ENCODE results near the gene WFDC9. TPM values are rescaled to one million over a fixed set of nuclear protein-coding genes. Genes with fewer than 3 reads are reported as not detected.
"Not testable (repeated sequence)": the region's sequence is repeated elsewhere in the genome, so short reads cannot be mapped to it uniquely, and the experiment has no call there.

Gene WFDC9
- total and polyA plus RNA-seq, 8 donors = not detected

DNA sequence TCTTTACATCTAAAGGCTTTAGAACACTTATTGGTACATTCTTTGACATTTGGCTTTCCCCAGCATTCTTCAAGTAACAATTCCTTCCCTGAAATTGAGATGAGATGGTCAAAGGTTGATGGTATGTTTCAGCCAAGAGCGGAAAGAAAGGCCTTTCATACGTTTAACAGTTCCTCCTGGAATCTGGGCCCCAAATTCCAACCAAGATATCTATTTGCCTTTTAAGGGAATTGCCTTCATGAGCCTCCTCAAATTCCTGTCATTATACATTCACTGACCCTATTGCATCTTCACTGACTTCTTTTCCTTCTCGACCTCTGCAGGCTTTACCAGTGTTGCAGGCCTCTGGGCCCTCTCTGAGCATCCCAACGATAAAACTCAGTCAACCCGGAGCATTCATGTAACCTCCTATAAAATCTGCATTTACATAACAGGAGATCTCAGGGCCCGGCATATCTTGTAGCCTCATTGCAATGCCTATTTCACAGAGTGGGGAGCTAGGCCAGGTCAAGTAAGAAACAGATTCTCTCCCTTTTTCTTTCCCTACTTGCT, 18.3 kb upstream of the WFDC9 start:
- intact Hi-C loops (cut with DNase I) = no loop called here
- H3K9me3 ChIP-seq = no peaks in the 10 kb centered on the region
- no peaks in the 10 kb centered on the region for H3K36me3 ChIP-seq
- DNase-seq (no peak), ATAC-seq (no peak)
- no peaks in the 10 kb centered on the region for H3K4me1 ChIP-seq
- H3K4me3 ChIP-seq = no peak overlapping the region
- TF ChIP-seq CTCF (IDR thresholded peaks at IDR 0.05) = no peak
- no peaks in the 10 kb centered on the region for H3K27me3 ChIP-seq
- H3K27ac ChIP-seq = no peak overlapping the region

DNA sequence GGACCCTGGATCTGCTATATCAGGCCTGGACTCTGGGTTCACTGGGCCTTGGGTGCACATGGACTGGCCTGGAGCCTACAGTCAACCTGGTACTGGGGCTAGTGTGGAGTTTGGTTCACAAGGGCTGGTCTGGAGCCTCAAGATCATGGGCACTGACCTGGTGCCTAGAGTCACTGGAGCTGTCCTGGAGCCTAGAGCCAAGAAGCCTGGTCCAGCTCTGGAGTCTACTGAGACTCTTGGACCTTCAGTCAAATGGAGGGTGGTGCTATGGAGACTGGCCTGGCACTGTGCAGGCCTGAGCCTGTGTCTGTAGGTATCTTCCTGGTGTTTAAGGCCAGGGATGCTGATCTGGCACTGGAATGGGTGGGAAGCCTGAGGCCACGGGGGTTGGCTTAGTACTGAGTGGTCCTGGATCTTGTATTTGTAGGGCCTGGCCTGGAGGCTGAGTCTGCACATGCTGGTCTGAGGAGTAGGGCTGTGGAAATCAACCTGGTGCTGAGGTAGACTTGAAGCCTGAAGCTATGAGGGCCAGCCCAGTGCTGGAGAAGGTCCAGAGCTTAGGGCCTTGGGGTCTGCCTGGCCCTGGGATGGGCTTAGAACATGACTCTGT, 16.5 kb upstream of the WFDC9 start:
- Histone ChIP-seq H3K27me3 (no peaks in the 10 kb centered on the region), H3K9me3 (no peaks in the 10 kb centered on the region), H3K27ac (no peak overlapping the region), H3K36me3 (no peaks in the 10 kb centered on the region), H3K4me3 (no peak overlapping the region), H3K4me1 (no peaks in the 10 kb centered on the region)
- no peak for DNase-seq
- ATAC-seq = no peak
- intact Hi-C loops (cut with DNase I) = no loop called here
- TF ChIP-seq CTCF (IDR thresholded peaks at IDR 0.05) = no peak

GRCh38 chr20:45646875-45647274, 15.8 kb upstream of the WFDC9 start:
- TF ChIP-seq CTCF (IDR thresholded peaks at IDR 0.05) = no peak
- no peak for DNase-seq
- Histone ChIP-seq H3K36me3 (no peaks in the 10 kb centered on the region), H3K4me3 (no peak overlapping the region), H3K9me3 (no peaks in the 10 kb centered on the region), H3K27ac (no peak overlapping the region), H3K27me3 (no peaks in the 10 kb centered on the region), H3K4me1 (no peaks in the 10 kb centered on the region)
- intact Hi-C loops (cut with DNase I) = no loop called here
- peak; percentile 40 for ATAC-seq

GRCh38 chr20:45645869-45646268, 14.8 kb upstream of the WFDC9 start:
- H3K9me3 ChIP-seq; H3K4me1 ChIP-seq; intact Hi-C loops (cut with DNase I); H3K27ac ChIP-seq; H3K36me3 ChIP-seq; DNase-seq; H3K4me3 ChIP-seq; H3K27me3 ChIP-seq; ATAC-seq: not testable (repeated sequence)

- H3K4me1 ChIP-seq; H3K27me3 ChIP-seq; H3K4me3 ChIP-seq; H3K27ac ChIP-seq; intact Hi-C loops (cut with DNase I); ATAC-seq; H3K9me3 ChIP-seq; DNase-seq; H3K36me3 ChIP-seq: not testable (repeated sequence)
These were observed 10.0 kb upstream of the WFDC9 start for GRCh38 chr20:45641076-45641475.

DNA sequence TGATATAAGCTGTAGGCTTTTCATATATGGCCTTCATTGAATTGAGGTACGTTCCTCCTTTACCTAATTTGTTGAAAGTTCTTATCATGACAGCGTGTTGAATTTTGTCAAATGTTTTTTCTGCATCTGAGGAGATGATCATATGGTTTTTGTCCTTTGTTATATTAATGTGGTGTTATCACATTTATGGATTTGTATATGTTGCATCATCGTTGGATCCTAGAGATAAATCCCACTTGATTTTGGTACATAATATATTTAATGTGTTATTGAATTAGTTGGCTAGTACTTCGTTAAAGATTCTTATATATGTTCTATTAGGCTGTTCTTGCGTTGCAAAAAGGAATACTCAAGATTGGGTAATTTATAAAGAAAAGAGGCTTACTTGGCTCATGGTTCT, 8.6 kb upstream of the WFDC9 start:
- H3K36me3 ChIP-seq = no peaks in the 10 kb centered on the region
- H3K4me1 ChIP-seq = no peaks in the 10 kb centered on the region
- H3K27ac ChIP-seq = no peak overlapping the region
- DNase-seq = no peak
- intact Hi-C loops (cut with DNase I) = no loop called here
- no peak for ATAC-seq
- no peaks in the 10 kb centered on the region for H3K27me3 ChIP-seq
- TF ChIP-seq CTCF (IDR thresholded peaks at IDR 0.05) = no peak
- no peaks in the 10 kb centered on the region for H3K9me3 ChIP-seq
- H3K4me3 ChIP-seq = no peak overlapping the region
